NCI-H748 (cell line): ENCODE measurements around the gene DOCK4.
A peak's percentile ranks its signal among the peaks of the same experiment; 100 is the strongest.

Source experiments
- DNase-seq: peaks from one replicate; lab custom pipeline; 2025; ENCODE audit not compliant: unreplicated experiment; lab: John Stamatoyannopoulos, UW

Gene DOCK4

DNA sequence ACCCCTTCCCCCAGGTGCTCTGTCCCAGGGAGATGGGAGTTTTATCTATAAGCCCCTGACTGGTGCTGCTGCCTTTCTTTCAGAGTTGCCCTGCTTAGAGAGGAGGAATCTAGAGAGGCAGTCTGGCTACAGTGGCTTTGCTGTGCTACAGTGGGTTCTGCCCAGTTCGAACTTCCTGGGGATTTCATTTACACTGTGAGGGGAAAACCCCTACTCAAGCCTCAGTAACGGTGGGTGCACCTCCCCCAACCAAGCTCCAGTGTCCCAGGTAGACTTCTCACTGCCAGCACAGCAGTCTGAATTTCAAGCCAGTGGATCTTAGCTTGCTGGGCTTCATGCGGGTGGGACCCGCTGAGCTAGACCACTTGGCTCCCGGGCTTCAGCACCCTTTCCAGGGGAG, 500.4 kb downstream of the DOCK4 start:
- DNase-seq = no peak

DNA sequence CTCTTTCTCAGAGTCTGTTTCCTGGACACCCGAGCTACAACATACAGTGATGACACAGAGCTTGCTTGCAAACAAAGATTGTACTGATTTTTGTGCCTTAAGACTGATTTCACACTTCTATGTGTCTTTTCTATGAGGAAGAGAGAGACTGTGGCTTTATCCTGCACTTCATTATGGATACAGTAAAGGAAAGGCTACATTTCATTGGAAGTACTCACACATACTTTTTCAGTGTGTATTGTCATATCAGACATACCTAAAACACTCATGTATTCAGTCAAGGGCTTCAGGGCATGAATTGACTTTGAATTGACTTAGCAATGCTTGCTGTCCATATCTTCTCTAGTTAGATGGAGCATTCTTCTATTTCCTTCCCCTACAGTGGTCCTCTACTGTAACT, 508.4 kb downstream of the DOCK4 start:
- no peak for DNase-seq

DNA sequence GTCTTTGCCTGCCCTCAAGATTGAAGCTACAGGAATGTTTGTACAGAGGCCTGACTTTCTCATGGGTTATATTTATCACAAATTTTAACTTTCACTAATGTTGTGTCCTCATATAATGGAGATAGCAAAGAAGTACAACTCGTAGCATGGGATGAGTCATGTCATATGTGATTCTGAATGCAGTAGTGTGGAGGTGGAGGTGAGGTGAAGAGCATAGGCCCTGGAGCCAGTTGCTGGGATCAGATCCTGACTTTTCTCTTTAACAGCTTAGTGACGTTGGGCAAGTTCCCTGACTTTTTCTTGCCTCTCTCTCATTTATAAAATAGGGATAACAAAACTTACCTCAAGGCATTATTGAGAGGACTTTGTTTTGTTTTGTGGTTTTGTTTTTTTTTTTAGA, 511.8 kb downstream of the DOCK4 start:
- no peak for DNase-seq

DNA sequence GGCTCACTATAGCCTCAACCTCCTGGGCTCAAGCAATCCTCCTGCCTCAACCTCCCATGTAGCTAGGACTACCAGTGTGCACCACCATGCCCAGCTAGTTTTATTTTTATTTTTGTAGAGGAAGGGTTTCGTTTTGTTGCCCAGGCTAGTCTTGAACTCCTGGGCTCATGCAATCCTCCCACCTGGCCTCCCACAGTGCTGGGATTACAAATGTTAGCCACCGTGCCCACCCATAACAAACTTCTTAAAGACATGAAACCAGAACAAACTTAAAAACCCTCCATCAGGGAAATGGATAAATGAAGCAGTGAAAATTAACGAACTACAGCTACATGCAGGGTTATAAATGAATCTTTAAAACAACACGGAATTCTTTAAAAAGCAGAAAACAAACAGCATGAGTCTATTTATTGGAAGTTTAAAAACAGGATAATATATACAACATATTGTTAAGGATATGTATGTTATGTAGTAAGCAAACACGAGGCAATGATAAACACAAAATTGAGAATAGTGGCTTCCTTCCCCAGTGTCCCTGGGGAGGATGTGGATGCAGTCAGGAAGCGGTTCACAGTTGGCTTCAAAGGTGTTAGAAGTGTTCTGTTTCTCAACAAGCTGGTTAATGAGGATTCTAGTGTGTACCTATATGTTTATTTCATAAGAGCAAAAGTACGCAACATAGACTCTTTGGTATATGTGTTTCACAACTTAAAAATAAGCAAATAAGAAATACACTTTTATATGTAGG, 515.7 kb downstream of the DOCK4 start:
- no peak for DNase-seq

DNA sequence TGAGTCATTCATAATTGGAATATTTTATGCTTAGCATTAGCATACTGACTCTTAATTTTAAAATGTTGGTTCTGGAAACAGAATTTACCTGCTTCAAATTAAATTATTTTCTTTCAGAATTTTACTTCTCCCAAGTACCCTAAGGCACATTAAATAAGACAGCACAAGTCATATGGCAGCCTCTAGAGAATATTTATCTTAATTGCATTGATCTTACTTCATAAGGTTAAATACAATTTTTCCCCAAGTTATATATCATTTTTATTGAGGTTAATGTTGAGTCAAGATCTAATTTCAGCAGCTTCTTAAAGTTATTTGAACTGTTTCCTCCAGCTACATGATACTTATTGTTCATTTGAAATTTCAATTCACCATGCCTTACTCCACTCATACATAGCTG, 520.9 kb downstream of the DOCK4 start:
- DNase-seq = no peak

DNA sequence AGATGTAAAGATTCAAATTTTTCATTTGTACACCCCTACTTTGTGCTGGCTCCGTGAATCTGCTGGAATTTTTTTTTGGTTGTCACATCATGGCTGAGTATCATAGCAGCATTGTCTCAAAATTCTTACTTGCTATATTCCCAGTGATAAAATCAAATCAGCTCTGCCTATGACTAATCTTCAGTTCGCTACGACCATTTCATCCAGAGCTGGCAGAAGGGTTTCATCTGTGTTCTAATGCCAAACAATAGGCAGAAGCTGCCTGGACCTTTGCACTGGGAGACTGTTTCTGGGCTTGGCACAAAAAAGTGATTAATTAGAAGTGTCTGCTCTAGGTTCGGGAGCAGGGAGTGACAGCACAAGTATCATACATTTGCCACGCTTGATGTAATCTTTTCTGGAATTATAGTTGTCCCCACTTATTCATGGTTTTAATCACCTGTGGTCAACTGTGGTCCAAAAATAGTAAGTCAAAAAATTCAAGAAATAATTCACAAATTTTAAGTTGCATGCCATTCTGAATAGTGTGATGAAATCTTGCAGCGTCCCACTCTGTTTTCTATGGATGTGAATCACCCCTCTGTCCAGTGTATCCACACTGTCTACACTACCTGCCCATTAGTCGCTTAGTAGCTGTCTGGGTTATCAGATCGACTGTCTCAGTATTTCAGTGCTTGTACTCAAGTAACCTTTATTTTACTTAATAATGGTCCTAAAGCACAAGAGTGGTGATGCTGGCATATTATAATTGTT, 523.4 kb downstream of the DOCK4 start:
- DNase-seq = no peak

DNA sequence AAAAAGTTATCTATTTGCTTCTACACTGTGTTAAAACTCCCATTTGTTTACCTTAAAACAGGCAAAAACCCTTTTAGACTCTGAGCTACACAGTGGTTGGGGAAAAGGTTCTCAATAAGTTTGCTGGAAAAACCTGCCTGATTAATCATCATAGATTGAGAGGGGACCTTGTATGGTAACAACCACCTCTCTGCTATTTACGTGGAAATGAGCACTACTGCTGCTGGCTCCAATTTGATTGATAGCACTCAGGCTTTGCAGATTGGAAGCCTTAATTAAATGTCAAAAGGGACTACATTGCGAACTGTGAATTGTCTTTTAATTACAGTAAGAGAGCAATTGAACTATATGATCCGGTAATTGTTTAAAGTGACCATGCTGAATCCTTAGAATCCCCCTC, 525.0 kb downstream of the DOCK4 start:
- DNase-seq = peak; percentile 33

DNA sequence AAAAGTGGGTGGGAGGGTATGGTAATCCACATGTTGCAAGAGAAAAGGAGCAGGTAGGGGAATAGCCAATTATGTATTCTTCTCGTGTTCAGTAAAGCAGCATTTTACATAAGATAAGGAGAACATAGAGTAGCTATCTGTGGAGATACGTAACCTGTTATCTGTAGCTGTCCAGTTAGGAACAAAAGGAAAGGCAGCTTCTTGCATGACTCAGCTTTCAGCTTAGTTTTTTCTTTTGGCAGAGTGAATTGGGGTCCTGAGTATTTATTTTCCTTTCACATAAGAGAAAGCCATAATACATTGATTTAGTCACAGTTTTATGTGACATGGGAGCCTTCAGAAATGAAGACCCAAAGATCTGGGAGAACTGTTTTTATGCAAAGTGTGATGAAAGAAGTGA, 527.2 kb downstream of the DOCK4 start:
- no peak for DNase-seq

DNA sequence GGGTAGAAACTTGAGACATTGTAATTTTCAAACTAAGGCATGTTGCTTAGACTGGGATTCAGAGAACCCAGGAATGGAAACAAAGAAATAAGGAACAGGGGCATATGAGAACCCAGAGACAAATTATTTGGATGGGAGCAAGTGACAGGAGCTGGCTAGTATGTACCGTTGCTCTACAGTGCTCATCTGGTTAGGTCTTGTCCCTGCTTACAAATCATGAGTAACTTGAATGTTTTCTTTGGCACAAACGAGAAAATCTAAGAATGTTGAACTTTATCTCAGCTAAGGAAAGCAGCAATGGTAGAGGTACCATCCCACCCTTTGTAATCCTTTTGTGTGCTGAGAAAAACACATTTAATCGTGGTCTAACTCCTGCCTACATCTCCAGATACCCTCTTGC, 527.9 kb downstream of the DOCK4 start:
- no peak for DNase-seq

DNA sequence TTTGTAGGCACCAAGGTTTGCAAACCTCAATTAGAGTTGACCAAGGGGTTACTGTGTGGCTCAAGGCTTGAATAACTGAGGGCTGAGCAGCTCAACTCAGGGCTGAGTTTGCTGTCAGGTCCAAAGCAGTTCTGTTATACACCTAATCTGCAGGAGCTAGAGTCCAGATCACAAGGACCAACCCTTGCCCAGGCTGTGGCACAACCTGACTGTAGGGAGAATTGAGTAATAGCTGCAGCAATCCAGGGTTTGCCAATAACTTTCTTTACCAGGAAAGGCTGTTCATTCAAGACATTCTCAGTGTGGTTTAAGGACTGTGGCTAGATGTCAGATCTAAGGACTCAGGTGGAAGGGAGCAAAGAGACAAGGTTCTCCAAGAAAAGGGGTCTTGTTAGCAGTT, 528.4 kb downstream of the DOCK4 start:
- DNase-seq = no peak

DNA sequence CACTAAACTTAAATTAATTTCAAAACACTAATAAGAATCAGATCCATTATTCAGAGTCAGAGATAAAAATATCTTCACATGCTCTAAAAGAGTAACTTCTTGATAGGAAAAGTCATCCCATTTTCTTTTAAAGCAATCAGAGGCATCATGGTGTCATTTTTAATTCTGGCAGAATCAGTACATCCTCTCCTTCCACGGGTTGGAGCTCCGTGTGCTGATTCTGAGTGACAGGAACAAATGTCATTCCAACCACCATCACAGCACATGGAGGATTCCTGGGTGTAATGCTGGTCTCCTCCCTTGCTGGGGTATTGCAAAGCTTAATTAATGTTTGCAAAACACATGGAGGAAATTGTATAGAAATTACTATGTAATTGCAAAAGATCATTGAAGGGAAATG, 529.4 kb downstream of the DOCK4 start:
- DNase-seq = no peak
